Epithelial cell of esophagus (primary cell): ENCODE results near the gene CKS1B.

Experiments used
- DNase-seq: peaks from one replicate; pipeline ENCODE4 v3.0.0; 2010; ENCODE audit warnings: low read depth
- H3K4me3 ChIP-seq: 2 replicates; pipeline ENCODE4 v1.5.1; 2011; ENCODE audit warnings: mild to moderate bottlenecking, low read length, control low read depth
- CTCF ChIP-seq: IDR thresholded peaks from 2 replicates; pipeline ENCODE4 v1.5.1; 2011; ENCODE audit warnings: low read depth, mild to moderate bottlenecking, low read length, control low read depth, inconsistent platforms; ENCODE audit not compliant: insufficient read depth; ENCODE audit errors: missing control alignments

Gene CKS1B

GRCh38 chr1:154956544-154956941 is 17.9 kb upstream of the CKS1B start:
- no peak for TF ChIP-seq CTCF
- DNase-seq: no peak
- H3K4me3 ChIP-seq: peak overlapping the region; percentile 72

- H3K4me3 ChIP-seq: no peak overlapping the region
- TF ChIP-seq CTCF: no peak
- DNase-seq: no peak
Measured at GRCh38 chr1:154957091-154957657, 17.3 kb upstream of the CKS1B start.

- no peak for DNase-seq
- TF ChIP-seq CTCF: no peak
- H3K4me3 ChIP-seq: no peak overlapping the region
Measured at GRCh38 chr1:154958036-154958435, 16.4 kb upstream of the CKS1B start.

- no peak for TF ChIP-seq CTCF
- DNase-seq: no peak
Measured at GRCh38 chr1:154958681-154959425, 15.6 kb upstream of the CKS1B start.

GRCh38 chr1:154959426-154959780 is 15.1 kb upstream of the CKS1B start:
- no peak overlapping the region for H3K4me3 ChIP-seq
- no peak for DNase-seq
- TF ChIP-seq CTCF: no peak

More at GRCh38 chr1:154958681-154959425, 15.6 kb upstream of the CKS1B start:
- H3K4me3 ChIP-seq: no peak overlapping the region

GRCh38 chr1:154960446-154961136 is 13.9 kb upstream of the CKS1B start:
- no peak for TF ChIP-seq CTCF
- peak overlapping the region; percentile 64 for H3K4me3 ChIP-seq
- no peak for DNase-seq
